ENCODE data around the gene ELSPBP1. TPM values are rescaled to one million over a fixed set of nuclear protein-coding genes. Genes with fewer than 3 reads are reported as not detected.

The ELSPBP1 gene
- total RNA-seq, 1 experiment from 2014 or later, result not detected

- Mint-ChIP-seq H3K4me1 (ENCODE audit: insufficient read depth, unreplicated experiment) (no peaks in the 10 kb centered on the region), H3K27ac (ENCODE audit: low read depth, unreplicated experiment) (no peak overlapping the region), H3K27me3 (ENCODE audit: insufficient read depth, unreplicated experiment) (peaks cover 62% of the 10 kb centered on the region), H3K4me3 (ENCODE audit: unreplicated experiment) (no peak overlapping the region), H3K36me3 (ENCODE audit: insufficient read depth, unreplicated experiment) (peaks cover 5% of the 10 kb centered on the region), H3K9me3 (ENCODE audit: unreplicated experiment) (peaks cover 4% of the 10 kb centered on the region)
- CTCF ChIA-PET, result no interaction called here
- TF ChIP-seq, protein P1, sequence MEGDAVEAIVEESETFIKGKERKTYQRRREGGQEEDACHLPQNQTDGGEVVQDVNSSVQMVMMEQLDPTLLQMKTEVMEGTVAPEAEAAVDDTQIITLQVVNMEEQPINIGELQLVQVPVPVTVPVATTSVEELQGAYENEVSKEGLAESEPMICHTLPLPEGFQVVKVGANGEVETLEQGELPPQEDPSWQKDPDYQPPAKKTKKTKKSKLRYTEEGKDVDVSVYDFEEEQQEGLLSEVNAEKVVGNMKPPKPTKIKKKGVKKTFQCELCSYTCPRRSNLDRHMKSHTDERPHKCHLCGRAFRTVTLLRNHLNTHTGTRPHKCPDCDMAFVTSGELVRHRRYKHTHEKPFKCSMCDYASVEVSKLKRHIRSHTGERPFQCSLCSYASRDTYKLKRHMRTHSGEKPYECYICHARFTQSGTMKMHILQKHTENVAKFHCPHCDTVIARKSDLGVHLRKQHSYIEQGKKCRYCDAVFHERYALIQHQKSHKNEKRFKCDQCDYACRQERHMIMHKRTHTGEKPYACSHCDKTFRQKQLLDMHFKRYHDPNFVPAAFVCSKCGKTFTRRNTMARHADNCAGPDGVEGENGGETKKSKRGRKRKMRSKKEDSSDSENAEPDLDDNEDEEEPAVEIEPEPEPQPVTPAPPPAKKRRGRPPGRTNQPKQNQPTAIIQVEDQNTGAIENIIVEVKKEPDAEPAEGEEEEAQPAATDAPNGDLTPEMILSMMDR (IDR thresholded peaks at IDR 0.05; ENCODE audit: unreplicated experiment), result no peak
- no TSS peak for BruUV-seq (replicated peaks)
- intact Hi-C loops (cut with micrococcal nuclease), result no loop called here
- POLR2A ChIA-PET, result no interaction called here
- DNase-seq (ENCODE audit: unreplicated experiment), result no peak
Observed at GRCh38 chr19:47991191-47991808, 3.1 kb upstream of the ELSPBP1 start.

DNA sequence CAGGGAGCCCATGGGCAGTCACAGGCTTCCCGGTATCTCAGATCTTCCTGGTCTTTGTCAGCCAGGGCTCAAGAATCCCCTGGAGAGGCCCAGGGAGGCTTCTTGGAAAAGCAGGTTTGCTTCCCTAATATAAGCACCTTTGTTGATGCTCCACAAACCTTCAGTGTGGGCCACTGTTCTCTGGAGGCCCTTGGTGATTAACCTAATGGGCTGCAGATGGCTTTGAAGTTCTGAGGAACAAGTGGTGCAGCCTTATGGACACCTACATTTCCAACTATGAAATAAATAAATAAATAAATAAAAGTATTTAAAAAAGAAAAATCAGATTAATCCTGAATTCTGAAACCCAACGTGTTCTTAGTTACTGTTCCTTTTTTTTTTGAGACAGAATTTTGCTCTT is 2.4 kb upstream of the ELSPBP1 start, which contains the start of gene BSPH1:
Gene BSPH1 (minus strand): TSS at position 101 of the 400 bp plus-strand sequence. CDS start 89 bp downstream, at position 12.
- no TSS peak for BruUV-seq (replicated peaks)
- POLR2A ChIA-PET, result no interaction called here
- no peak within 1 kb of the TSS for H3K27ac Mint-ChIP-seq (ENCODE audit: low read depth, unreplicated experiment)
- no peaks in the 10 kb centered on the region for H3K4me1 Mint-ChIP-seq (ENCODE audit: insufficient read depth, unreplicated experiment)
- peaks cover 66% of the 10 kb centered on the region for H3K27me3 Mint-ChIP-seq (ENCODE audit: insufficient read depth, unreplicated experiment)
- H3K36me3 Mint-ChIP-seq (ENCODE audit: insufficient read depth, unreplicated experiment), result peaks cover 5% of the 10 kb centered on the region
- no peak for DNase-seq (ENCODE audit: unreplicated experiment)
- TF ChIP-seq, protein P1 (IDR thresholded peaks at IDR 0.05; ENCODE audit: unreplicated experiment), result no peak
- H3K9me3 Mint-ChIP-seq (ENCODE audit: unreplicated experiment), result peaks cover 7% of the 10 kb centered on the region
- CTCF ChIA-PET, result no interaction called here
- intact Hi-C loops (cut with micrococcal nuclease), result no loop called here
- H3K4me3 Mint-ChIP-seq (ENCODE audit: unreplicated experiment), result no peak within 1 kb of the TSS

DNA sequence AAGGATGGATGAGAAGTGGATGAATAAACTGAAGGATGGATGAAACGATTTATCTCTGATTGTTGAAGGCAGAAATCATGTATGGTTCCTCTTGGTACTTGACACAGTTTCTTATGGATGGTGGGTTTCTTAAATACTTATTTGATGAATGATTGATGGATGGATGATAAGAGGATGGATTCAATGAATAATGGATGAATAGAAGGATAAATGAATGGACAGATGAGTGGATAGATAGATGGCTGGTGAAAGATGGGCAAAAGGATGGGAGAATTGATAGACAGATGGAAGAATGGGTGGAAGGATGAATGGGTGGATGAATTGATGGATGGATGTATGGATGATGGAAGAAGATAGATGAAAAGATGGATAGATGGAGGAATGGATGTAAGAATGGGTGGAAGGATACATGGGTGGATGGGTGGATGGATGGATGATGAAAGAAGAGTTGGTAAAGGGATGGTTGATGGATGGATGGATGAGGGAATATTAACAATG is 1.8 kb downstream of the ELSPBP1 start:
- no TSS peak for BruUV-seq (replicated peaks)
- H3K9me3 Mint-ChIP-seq (ENCODE audit: unreplicated experiment), result peaks cover 7% of the 10 kb centered on the region
- POLR2A ChIA-PET, result no interaction called here
- DNase-seq (ENCODE audit: unreplicated experiment), result no peak
- intact Hi-C loops (cut with micrococcal nuclease), result no loop called here
- no peak overlapping the region for H3K4me3 Mint-ChIP-seq (ENCODE audit: unreplicated experiment)
- H3K27me3 Mint-ChIP-seq (ENCODE audit: insufficient read depth, unreplicated experiment), result peaks cover 42% of the 10 kb centered on the region
- H3K27ac Mint-ChIP-seq (ENCODE audit: low read depth, unreplicated experiment), result no peak overlapping the region
- CTCF ChIA-PET, result no interaction called here
- peaks cover 5% of the 10 kb centered on the region for H3K36me3 Mint-ChIP-seq (ENCODE audit: insufficient read depth, unreplicated experiment)
- no peaks in the 10 kb centered on the region for H3K4me1 Mint-ChIP-seq (ENCODE audit: insufficient read depth, unreplicated experiment)
- TF ChIP-seq, protein P1 (IDR thresholded peaks at IDR 0.05; ENCODE audit: unreplicated experiment), result no peak

GRCh38 chr19:47998800-47999199 is 4.4 kb downstream of the ELSPBP1 start:
- TF ChIP-seq, protein P1 (IDR thresholded peaks at IDR 0.05; ENCODE audit: unreplicated experiment), result no peak
- DNase-seq (ENCODE audit: unreplicated experiment), result no peak
- BruUV-seq (replicated peaks), result no TSS peak
- Mint-ChIP-seq H3K4me1 (ENCODE audit: insufficient read depth, unreplicated experiment) (no peaks in the 10 kb centered on the region), H3K27ac (ENCODE audit: low read depth, unreplicated experiment) (no peak overlapping the region), H3K27me3 (ENCODE audit: insufficient read depth, unreplicated experiment) (peaks cover 44% of the 10 kb centered on the region), H3K4me3 (ENCODE audit: unreplicated experiment) (no peak overlapping the region), H3K9me3 (ENCODE audit: unreplicated experiment) (peaks cover 7% of the 10 kb centered on the region), H3K36me3 (ENCODE audit: insufficient read depth, unreplicated experiment) (peaks cover 5% of the 10 kb centered on the region)
- POLR2A ChIA-PET, result interaction anchor here (1.1 kb wide), 1 partner anchor 19 kb away, joined by 4 read pairs; no protein-coding TSS in a partner anchor
- CTCF ChIA-PET, result no interaction called here
- intact Hi-C loops (cut with micrococcal nuclease), result no loop called here

Data from MCF 10A (cell line).